ENCODE measurements around the gene CDH23. TPM values are rescaled to one million over a fixed set of nuclear protein-coding genes. Genes with fewer than 3 reads are reported as not detected.

CDH23 gene
- total and polyA plus RNA-seq, 10 of the 15 experiments (the other 5 are each of a cell fraction or from before 2014, with no cell fraction given), result 0.09 to 0.40 (median 0.15) TPM; not detected in 1

GRCh38 chr10:71440506-71441035, 43.9 kb downstream of the CDH23 start:
- POLR2A ChIA-PET, result no interaction called here
- FAIRE-seq, result no peak
- RAD21 ChIA-PET (ENCODE audit: unreplicated experiment), result no interaction called here
- intact Hi-C loops (cut with micrococcal nuclease; ENCODE audit: unreplicated experiment), result no loop called here
- ATAC-seq, result no peak
- Histone ChIP-seq H2AFZ (ENCODE audit: control insufficient read depth, low read depth, low read length) (no peak overlapping the region), H3K9me3 (replicated peaks; ENCODE audit: control insufficient read depth, insufficient read depth, low read length) (no peaks in the 10 kb centered on the region), H3K4me3 (no peak overlapping the region), H3K4me2 (ENCODE audit: control insufficient read depth, insufficient read depth) (no peak overlapping the region), H3K79me2 (ENCODE audit: control insufficient read depth, insufficient read depth, low read length) (no peaks in the 10 kb centered on the region), H3K27ac (ENCODE audit: control insufficient read depth, insufficient read depth) (no peak overlapping the region), H3K36me3 (ENCODE audit: control insufficient read depth in 2 of 2, insufficient read depth in 2 of 2, low read length in 1 of 2) (no peaks in the 10 kb centered on the region), H3K9ac (ENCODE audit: control insufficient read depth, insufficient read depth, low read length) (no peak overlapping the region), H3K4me1 (ENCODE audit: control insufficient read depth, insufficient read depth, low read length) (no peaks in the 10 kb centered on the region), H3K27me3 (replicated peaks in 1 of 2; ENCODE audit: control insufficient read depth in 2 of 2, insufficient read depth in 2 of 2, low read length in 1 of 2) (peaks cover 0 to 4% of the 10 kb centered on the region in 2 experiments; a peak in 3 of 4 replicates), H4K20me1 (ENCODE audit: control insufficient read depth, insufficient read depth) (no peaks in the 10 kb centered on the region; the same call in 1 of the 2 replicates)
- WGBS (ENCODE audit: insufficient coverage, insufficient replicate concordance, low lambda C conversion rate, missing lambda C conversion rate), result 26% methylated on average over 9 of the region's 9 CpGs
- in situ Hi-C loops (cut with MboI), result no loop called here
- TF ChIP-seq NFYB (IDR thresholded peaks at IDR 0.05; ENCODE audit: insufficient read depth, low read depth, low read length) (no peak), IRF4 (IDR thresholded peaks at IDR 0.05; ENCODE audit: low read depth, low read length) (no peak)
- SMC1A ChIA-PET (ENCODE audit: uncharacterized antibody, unreplicated experiment), result interaction anchor here (1.2 kb wide), 1 partner anchor 152 kb away, joined by 3 read pairs; no protein-coding TSS in a partner anchor
- no peak for DNase-seq (ENCODE audit: low read depth, low spot score)
- CTCF ChIA-PET, result no interaction called here
- no TSS peak for BruUV-seq (replicated peaks)

GRCh38 chr10:71442000-71442399, 45.3 kb downstream of the CDH23 start:
- BruUV-seq (replicated peaks), result no TSS peak

More at GRCh38 chr10:71442000-71442399, 45.3 kb downstream of the CDH23 start:
- Histone ChIP-seq H3K4me2 (ENCODE audit: control insufficient read depth, insufficient read depth) (no peak overlapping the region), H3K27me3 (replicated peaks in 1 of 2; ENCODE audit: control insufficient read depth in 2 of 2, insufficient read depth in 2 of 2, low read length in 1 of 2) (peaks cover 0 to 4% of the 10 kb centered on the region in 2 experiments; a peak in 3 of 4 replicates), H3K4me1 (ENCODE audit: control insufficient read depth, insufficient read depth, low read length) (no peaks in the 10 kb centered on the region), H3K4me3 (no peak overlapping the region), H2AFZ (ENCODE audit: control insufficient read depth, low read depth, low read length) (no peak overlapping the region), H3K36me3 (ENCODE audit: control insufficient read depth in 2 of 2, insufficient read depth in 2 of 2, low read length in 1 of 2) (no peaks in the 10 kb centered on the region), H3K79me2 (ENCODE audit: control insufficient read depth, insufficient read depth, low read length) (no peaks in the 10 kb centered on the region), H4K20me1 (ENCODE audit: control insufficient read depth, insufficient read depth) (no peaks in the 10 kb centered on the region), H3K27ac (ENCODE audit: control insufficient read depth, insufficient read depth) (no peak overlapping the region), H3K9me3 (replicated peaks; ENCODE audit: control insufficient read depth, insufficient read depth, low read length) (no peaks in the 10 kb centered on the region), H3K9ac (ENCODE audit: control insufficient read depth, insufficient read depth, low read length) (no peak overlapping the region)
- CTCF ChIA-PET, result no interaction called here
- DNase-seq (ENCODE audit: low read depth, low spot score) (no peak), ATAC-seq (no peak), FAIRE-seq (no peak)
- TF ChIP-seq SKIL (IDR thresholded peaks at IDR 0.05; ENCODE audit: low read depth, poor library complexity, severe bottlenecking) (no peak), MYC (IDR thresholded peaks at IDR 0.05; ENCODE audit: insufficient read depth, insufficient read length, insufficient replicate concordance, low read length, severe bottlenecking) (no peak), SRF (IDR thresholded peaks at IDR 0.05; ENCODE audit: low read depth in 2 of 2, low read length in 2 of 2) (no peak), PKNOX1 (IDR thresholded peaks at IDR 0.05) (no peak), TARDBP (IDR thresholded peaks at IDR 0.05; ENCODE audit: borderline replicate concordance) (no peak), LARP7 (IDR thresholded peaks at IDR 0.05) (no peak), E2F8 (IDR thresholded peaks at IDR 0.05; ENCODE audit: low read depth, partially characterized antibody) (no peak), ESRRA (IDR thresholded peaks at IDR 0.05; ENCODE audit: low read length) (no peak), BRCA1 (IDR thresholded peaks at IDR 0.05; ENCODE audit: low read depth, low read length) (no peak)
- intact Hi-C loops (cut with micrococcal nuclease; ENCODE audit: unreplicated experiment), result no loop called here
- SMC1A ChIA-PET (ENCODE audit: uncharacterized antibody, unreplicated experiment), result interaction anchor here (1.2 kb wide), 1 partner anchor 151 kb away, joined by 3 read pairs; no protein-coding TSS in a partner anchor
- RAD21 ChIA-PET (ENCODE audit: unreplicated experiment), result interaction anchor here (0.6 kb wide), 1 partner anchor 561 kb away, joined by 3 read pairs; no protein-coding TSS in a partner anchor
- in situ Hi-C loops (cut with MboI), result no loop called here
- POLR2A ChIA-PET, result no interaction called here
- WGBS (ENCODE audit: insufficient coverage, insufficient replicate concordance, low lambda C conversion rate, missing lambda C conversion rate), result 31% methylated on average over 3 of the region's 3 CpGs

All from GM12878 (cell line).